Measurements from ENCODE around the gene CCDC174.

CCDC174 gene

GRCh38 chr3:14676881-14677280, 25.3 kb downstream of the CCDC174 start:
- Histone ChIP-seq H3K23ac (ENCODE audit: low read length) (no peak overlapping the region), H3K27ac (ENCODE audit: low read depth, low read length) (no peak overlapping the region), H3K79me2 (ENCODE audit: control insufficient read depth, insufficient read depth, low read length, poor library complexity) (no peaks in the 10 kb centered on the region), H3K4me1 (ENCODE audit: control insufficient read depth in 1 of 2, insufficient read depth in 2 of 2, low read length in 2 of 2) (peaks cover 0 to 2% of the 10 kb centered on the region in 2 experiments), H3K4me2 (ENCODE audit: low read length) (no peak overlapping the region), H3K4ac (ENCODE audit: low read depth, low read length) (no peak overlapping the region), H4K8ac (ENCODE audit: low read depth, low read length) (no peak overlapping the region), H4K12ac (ENCODE audit: low read depth, low read length) (no peak overlapping the region), H3K18ac (ENCODE audit: low read length) (no peak overlapping the region), H3K9me3 (ENCODE audit: insufficient read depth, low read depth, low read length) (peaks cover 4% of the 10 kb centered on the region), H2AFZ (ENCODE audit: insufficient read depth, low read length, poor library complexity) (no peak overlapping the region), H3K79me1 (ENCODE audit: low read length) (no peaks in the 10 kb centered on the region), H3K14ac (ENCODE audit: low read length) (no peak overlapping the region), H2AK5ac (ENCODE audit: low read length) (no peak overlapping the region), H3K4me3 (ENCODE audit: low read depth, low read length) (no peak overlapping the region), H4K91ac (ENCODE audit: low read depth, low read length) (no peak overlapping the region), H3K9ac (ENCODE audit: low read length) (no peak overlapping the region), H2BK5ac (ENCODE audit: low read depth, low read length, poor library complexity) (no peak overlapping the region), H3K27me3 (ENCODE audit: insufficient read depth, low read length) (no peaks in the 10 kb centered on the region), H3K36me3 (ENCODE audit: control insufficient read depth in 1 of 2, insufficient read depth in 2 of 2, low read length in 2 of 2) (peaks cover 3 to 4% of the 10 kb centered on the region in 2 experiments), H2BK120ac (ENCODE audit: insufficient read depth, low read length, poor library complexity) (no peak overlapping the region), H2BK12ac (ENCODE audit: low read length) (no peak overlapping the region)
- no CpG with 5 or more reads among the region's 4 CpGs for WGBS (ENCODE audit: extremely low coverage, insufficient coverage, insufficient read length)
- DNase-seq, result peak in 1 of 2 donors; percentile 33

GRCh38 chr3:14678015-14678503, 26.5 kb downstream of the CCDC174 start:
- H4K8ac ChIP-seq (ENCODE audit: low read depth, low read length), result no peak overlapping the region
- H3K9ac ChIP-seq (ENCODE audit: low read length), result no peak overlapping the region
- H2BK5ac ChIP-seq (ENCODE audit: low read depth, low read length, poor library complexity), result no peak overlapping the region
- H3K14ac ChIP-seq (ENCODE audit: low read length), result no peak overlapping the region
- DNase-seq, result no peak
- H3K23ac ChIP-seq (ENCODE audit: low read length), result no peak overlapping the region
- H3K4me1 ChIP-seq (ENCODE audit: control insufficient read depth in 1 of 2, insufficient read depth in 2 of 2, low read length in 2 of 2), result peaks cover 0 to 2% of the 10 kb centered on the region in 2 experiments
- no peak overlapping the region for H3K4ac ChIP-seq (ENCODE audit: low read depth, low read length)
- no peak overlapping the region for H4K12ac ChIP-seq (ENCODE audit: low read depth, low read length)
- no peak overlapping the region for H2AFZ ChIP-seq (ENCODE audit: insufficient read depth, low read length, poor library complexity)
- H3K79me2 ChIP-seq (ENCODE audit: control insufficient read depth, insufficient read depth, low read length, poor library complexity), result no peaks in the 10 kb centered on the region
- no peak overlapping the region for H3K4me2 ChIP-seq (ENCODE audit: low read length)
- H3K4me3 ChIP-seq (ENCODE audit: low read depth, low read length), result no peak overlapping the region
- H2BK12ac ChIP-seq (ENCODE audit: low read length), result no peak overlapping the region
- no peak overlapping the region for H3K18ac ChIP-seq (ENCODE audit: low read length)
- H3K9me3 ChIP-seq (ENCODE audit: insufficient read depth, low read depth, low read length), result peaks cover 4% of the 10 kb centered on the region
- no peaks in the 10 kb centered on the region for H3K36me3 ChIP-seq (ENCODE audit: control insufficient read depth in 1 of 2, insufficient read depth in 2 of 2, low read length in 2 of 2)
- no peak overlapping the region for H2BK120ac ChIP-seq (ENCODE audit: insufficient read depth, low read length, poor library complexity)
- H3K27ac ChIP-seq (ENCODE audit: low read depth, low read length), result no peak overlapping the region
- H2AK5ac ChIP-seq (ENCODE audit: low read length), result no peak overlapping the region
- H4K91ac ChIP-seq (ENCODE audit: low read depth, low read length), result no peak overlapping the region
- no peaks in the 10 kb centered on the region for H3K27me3 ChIP-seq (ENCODE audit: insufficient read depth, low read length)
- no CpG with 5 or more reads among the region's 7 CpGs for WGBS (ENCODE audit: extremely low coverage, insufficient coverage, insufficient read length)
- no peaks in the 10 kb centered on the region for H3K79me1 ChIP-seq (ENCODE audit: low read length)

GRCh38 chr3:14680115-14680514, 28.6 kb downstream of the CCDC174 start:
- WGBS (ENCODE audit: extremely low coverage, insufficient coverage, insufficient read length), result no CpG with 5 or more reads among the region's 1 CpG
- Histone ChIP-seq H4K12ac (ENCODE audit: low read depth, low read length) (no peak overlapping the region), H3K4me3 (ENCODE audit: low read depth, low read length) (no peak overlapping the region), H4K8ac (ENCODE audit: low read depth, low read length) (no peak overlapping the region), H2AK5ac (ENCODE audit: low read length) (no peak overlapping the region), H3K79me2 (ENCODE audit: control insufficient read depth, insufficient read depth, low read length, poor library complexity) (no peaks in the 10 kb centered on the region), H3K14ac (ENCODE audit: low read length) (no peak overlapping the region), H3K4me1 (ENCODE audit: control insufficient read depth in 1 of 2, insufficient read depth in 2 of 2, low read length in 2 of 2) (peaks cover 0 to 2% of the 10 kb centered on the region in 2 experiments), H2BK5ac (ENCODE audit: low read depth, low read length, poor library complexity) (no peak overlapping the region), H3K27me3 (ENCODE audit: insufficient read depth, low read length) (no peaks in the 10 kb centered on the region), H2AFZ (ENCODE audit: insufficient read depth, low read length, poor library complexity) (no peak overlapping the region), H3K9ac (ENCODE audit: low read length) (no peak overlapping the region), H3K4me2 (ENCODE audit: low read length) (no peak overlapping the region), H3K23ac (ENCODE audit: low read length) (no peak overlapping the region), H3K79me1 (ENCODE audit: low read length) (no peaks in the 10 kb centered on the region), H3K9me3 (ENCODE audit: insufficient read depth, low read depth, low read length) (peaks cover 4% of the 10 kb centered on the region), H3K27ac (ENCODE audit: low read depth, low read length) (no peak overlapping the region), H3K4ac (ENCODE audit: low read depth, low read length) (no peak overlapping the region), H2BK12ac (ENCODE audit: low read length) (no peak overlapping the region), H3K36me3 (ENCODE audit: control insufficient read depth in 1 of 2, insufficient read depth in 2 of 2, low read length in 2 of 2) (no peaks in the 10 kb centered on the region), H3K18ac (ENCODE audit: low read length) (no peak overlapping the region), H2BK120ac (ENCODE audit: insufficient read depth, low read length, poor library complexity) (no peak overlapping the region), H4K91ac (ENCODE audit: low read depth, low read length) (no peak overlapping the region)
- no peak for DNase-seq

- Histone ChIP-seq H3K9ac (ENCODE audit: low read length) (no peak overlapping the region), H3K4me2 (ENCODE audit: low read length) (no peak overlapping the region)
- WGBS (ENCODE audit: extremely low coverage, insufficient coverage, insufficient read length), result no CpG with 5 or more reads among the region's 2 CpGs
These were observed 29.2 kb downstream of the CCDC174 start for GRCh38 chr3:14680716-14681115.

More at GRCh38 chr3:14680716-14681115, 29.2 kb downstream of the CCDC174 start:
- peaks cover 0 to 2% of the 10 kb centered on the region in 2 experiments for H3K4me1 ChIP-seq (ENCODE audit: control insufficient read depth in 1 of 2, insufficient read depth in 2 of 2, low read length in 2 of 2)
- H3K79me2 ChIP-seq (ENCODE audit: control insufficient read depth, insufficient read depth, low read length, poor library complexity), result no peaks in the 10 kb centered on the region
- H2BK5ac ChIP-seq (ENCODE audit: low read depth, low read length, poor library complexity), result no peak overlapping the region
- no peak overlapping the region for H3K4ac ChIP-seq (ENCODE audit: low read depth, low read length)
- no peak overlapping the region for H2AFZ ChIP-seq (ENCODE audit: insufficient read depth, low read length, poor library complexity)
- H2BK12ac ChIP-seq (ENCODE audit: low read length), result no peak overlapping the region
- DNase-seq, result no peak
- H2AK5ac ChIP-seq (ENCODE audit: low read length), result no peak overlapping the region
- no peak overlapping the region for H3K23ac ChIP-seq (ENCODE audit: low read length)
- no peak overlapping the region for H3K27ac ChIP-seq (ENCODE audit: low read depth, low read length)
- no peak overlapping the region for H4K8ac ChIP-seq (ENCODE audit: low read depth, low read length)
- H4K91ac ChIP-seq (ENCODE audit: low read depth, low read length), result no peak overlapping the region
- no peak overlapping the region for H2BK120ac ChIP-seq (ENCODE audit: insufficient read depth, low read length, poor library complexity)
- H3K9me3 ChIP-seq (ENCODE audit: insufficient read depth, low read depth, low read length), result peaks cover 4% of the 10 kb centered on the region
- no peaks in the 10 kb centered on the region for H3K27me3 ChIP-seq (ENCODE audit: insufficient read depth, low read length)
- no peak overlapping the region for H3K4me3 ChIP-seq (ENCODE audit: low read depth, low read length)
- H4K12ac ChIP-seq (ENCODE audit: low read depth, low read length), result no peak overlapping the region
- H3K79me1 ChIP-seq (ENCODE audit: low read length), result no peaks in the 10 kb centered on the region
- no peaks in the 10 kb centered on the region for H3K36me3 ChIP-seq (ENCODE audit: control insufficient read depth in 1 of 2, insufficient read depth in 2 of 2, low read length in 2 of 2)
- H3K18ac ChIP-seq (ENCODE audit: low read length), result no peak overlapping the region
- no peak overlapping the region for H3K14ac ChIP-seq (ENCODE audit: low read length)
